Esophagus squamous epithelium (tissue), 4 donors: ENCODE data around the gene C19orf12.
"Not testable (repeated sequence)": the region's sequence is repeated elsewhere in the genome, so short reads cannot be mapped to it uniquely, and the experiment has no call there.

Experiments used
- POLR2A ChIP-seq, 4 donors: fragments of 450-650 bp; IDR thresholded peaks; one replicate each; pipeline ENCODE4 v1.6.1; 2017; ENCODE audit warnings: antibody characterized with exemption in 4 of 4, mild to moderate bottlenecking in 4 of 4, moderate library complexity in 3 of 4
- TF ChIP-seq, protein P1 (sequence below), 6 experiments: fragments of 450-650 bp in 4 of 6; fragments of 200-600 bp in 2 of 6; sonication (generic) in 2 of 6; IDR thresholded peaks; one replicate each; pipeline ENCODE4 v1.5.1; 2016 to 2019; ENCODE audit warnings: antibody characterized with exemption in 6 of 6, mild to moderate bottlenecking in 4 of 6, moderate library complexity in 4 of 6

DNA sequence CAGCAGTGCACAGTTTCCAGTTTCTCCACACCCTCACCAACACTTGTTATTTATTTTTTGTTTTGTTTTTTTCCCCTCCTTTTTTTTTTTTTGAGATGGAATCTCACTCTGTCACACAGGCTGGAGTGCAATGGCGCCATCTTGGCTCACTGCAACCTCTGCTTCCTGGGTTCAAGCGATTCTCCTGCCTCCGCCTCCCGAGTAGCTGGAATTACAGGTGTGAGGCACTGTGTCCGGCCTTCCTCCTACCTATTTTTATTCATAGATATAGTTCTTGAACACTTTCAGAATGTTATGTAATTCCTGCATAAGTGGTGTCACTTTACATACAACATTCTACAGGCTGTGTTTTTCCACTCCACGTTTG lies 44.1 kb downstream of the C19orf12 start:
- TF ChIP-seq, protein P1, sequence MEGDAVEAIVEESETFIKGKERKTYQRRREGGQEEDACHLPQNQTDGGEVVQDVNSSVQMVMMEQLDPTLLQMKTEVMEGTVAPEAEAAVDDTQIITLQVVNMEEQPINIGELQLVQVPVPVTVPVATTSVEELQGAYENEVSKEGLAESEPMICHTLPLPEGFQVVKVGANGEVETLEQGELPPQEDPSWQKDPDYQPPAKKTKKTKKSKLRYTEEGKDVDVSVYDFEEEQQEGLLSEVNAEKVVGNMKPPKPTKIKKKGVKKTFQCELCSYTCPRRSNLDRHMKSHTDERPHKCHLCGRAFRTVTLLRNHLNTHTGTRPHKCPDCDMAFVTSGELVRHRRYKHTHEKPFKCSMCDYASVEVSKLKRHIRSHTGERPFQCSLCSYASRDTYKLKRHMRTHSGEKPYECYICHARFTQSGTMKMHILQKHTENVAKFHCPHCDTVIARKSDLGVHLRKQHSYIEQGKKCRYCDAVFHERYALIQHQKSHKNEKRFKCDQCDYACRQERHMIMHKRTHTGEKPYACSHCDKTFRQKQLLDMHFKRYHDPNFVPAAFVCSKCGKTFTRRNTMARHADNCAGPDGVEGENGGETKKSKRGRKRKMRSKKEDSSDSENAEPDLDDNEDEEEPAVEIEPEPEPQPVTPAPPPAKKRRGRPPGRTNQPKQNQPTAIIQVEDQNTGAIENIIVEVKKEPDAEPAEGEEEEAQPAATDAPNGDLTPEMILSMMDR (IDR thresholded peaks at IDR 0.05): not testable (repeated sequence)
- TF ChIP-seq POLR2A (IDR thresholded peaks at IDR 0.05): not testable (repeated sequence)
